K562 (cell line): ENCODE data around the gene ETV3L. TPM values are rescaled to one million over a fixed set of nuclear protein-coding genes. Genes with fewer than 3 reads are reported as not detected.
A peak's percentile ranks its signal among the peaks of the same experiment; 100 is the strongest.

Source experiments
- ATAC-seq: fragments of 200-7000 bp; cut with Tn5 transposase; 3 replicates; pipeline ENCODE4 v1.9.1; 2020; ENCODE audit warnings: moderate library complexity
- BruUV-seq: library from RNA; stranded (reverse); fragments of 400-500 nt; replicated peaks from 2 replicates; lab custom pipeline; 2021; lab: Mats Ljungman, UMichigan
- CTCF ChIA-PET: fragments of 300-600 bp; formaldehyde crosslinking; extraction: SDS; loops from one replicate; lab custom pipeline; 2021; ENCODE audit warnings: low intra/inter-chr PET ratio; lab: Yijun Ruan, JAX
- POLR2A ChIA-PET: fragments of 300-600, 350-650 bp; sonication (Branson Sonifier 250); formaldehyde crosslinking; extraction: SDS; loops from one replicate; lab custom pipeline; 2021; ENCODE audit warnings: antibody characterized with exemption, inconsistent platforms; lab: Yijun Ruan, JAX
- DNase-seq, 4 experiments: peaks; one replicate each; pipeline versions ENCODE4 v3.0.0 to v3.0.0-alpha.2; 2011 to 2018; ENCODE audit warnings: low spot score in 3 of 4, mixed read lengths in 3 of 4; ENCODE audit errors: extremely low read depth in 1 of 4
- FAIRE-seq: peaks from 2 replicates; lab custom pipeline; 2011; peaks lifted over from hg19 to GRCh38; lab: Jason Lieb, UNC
- H2AFZ ChIP-seq: 2 replicates; pipeline ENCODE4 v1.6.0; 2011; ENCODE audit warnings: low read depth, low read length, control low read depth, inconsistent platforms
- H3K27ac ChIP-seq: fragments of 200-600 bp; 3 replicates; pipeline ENCODE4 v1.8.0; 2011; ENCODE audit warnings: low read depth, mild to moderate bottlenecking, control low read depth, inconsistent platforms, low read length, moderate library complexity, mixed read lengths; ENCODE audit errors: extremely low read depth
- H3K27me3 ChIP-seq, 2 experiments: fragments of 300-600 bp in 1 of 2; 2 replicates in 1 of 2; 3 replicates in 1 of 2; pipeline versions ENCODE4 v1.6.0 to v1.8.0; 2011; ENCODE audit warnings: inconsistent platforms in 2 of 2, low read length in 2 of 2, mild to moderate bottlenecking in 1 of 2, mixed read lengths in 1 of 2, moderate library complexity in 1 of 2; ENCODE audit not compliant: control insufficient read depth in 2 of 2, insufficient read depth in 2 of 2
- H3K36me3 ChIP-seq: fragments of 300-600 bp; 3 replicates; pipeline ENCODE4 v1.8.0; 2011; ENCODE audit warnings: mild to moderate bottlenecking, low read length, inconsistent platforms; ENCODE audit not compliant: control insufficient read depth, insufficient read depth
- H3K4me1 ChIP-seq, 2 experiments: fragments of 200-600 bp in 1 of 2; replicated peaks in 1 of 2; 2 replicates in 1 of 2; 3 replicates in 1 of 2; pipeline versions ENCODE4 v1.5.1 to v1.8.0; 2011; ENCODE audit warnings: inconsistent platforms in 2 of 2, low read length in 2 of 2, mild to moderate bottlenecking in 1 of 2, mixed read lengths in 1 of 2, moderate library complexity in 1 of 2; ENCODE audit not compliant: control insufficient read depth in 2 of 2, insufficient read depth in 2 of 2
- H3K4me2 ChIP-seq: 2 replicates; pipeline ENCODE4 v1.6.1; 2011; ENCODE audit warnings: low read length, control low read depth, inconsistent platforms, mixed read lengths; ENCODE audit not compliant: insufficient read depth
- H3K4me3 ChIP-seq: fragments of 200-600 bp; sonication (generic), shearing (Covaris generic); 2 replicates; pipeline ENCODE4 v1.5.1; 2016; ENCODE audit warnings: control low read depth, inconsistent platforms
- H3K79me2 ChIP-seq: fragments of 200-600 bp; 3 replicates; pipeline ENCODE4 v1.8.0; 2011; ENCODE audit warnings: low read length, inconsistent platforms; ENCODE audit not compliant: control insufficient read depth, insufficient read depth
- H3K9ac ChIP-seq, 2 experiments: 2 replicates each; pipeline versions ENCODE4 v1.6.0 to v1.6.1; 2011; ENCODE audit warnings: low read depth in 2 of 2, low read length in 2 of 2, control low read depth in 1 of 2, inconsistent platforms in 1 of 2, mild to moderate bottlenecking in 1 of 2, mixed read lengths in 1 of 2; ENCODE audit not compliant: insufficient read depth in 1 of 2
- H3K9me1 ChIP-seq: one replicate; pipeline ENCODE4 v1.6.0; 2011; ENCODE audit warnings: inconsistent platforms, mild to moderate bottlenecking, low read length, moderate library complexity; ENCODE audit not compliant: control insufficient read depth, insufficient read depth
- H3K9me3 ChIP-seq: replicated peaks from 2 replicates; pipeline ENCODE4 v1.5.1; 2011; ENCODE audit warnings: low read depth, low read length, inconsistent platforms; ENCODE audit not compliant: control insufficient read depth, insufficient read depth
- H4K20me1 ChIP-seq: replicated peaks from 2 replicates; pipeline ENCODE4 v1.6.1; 2011; ENCODE audit warnings: low read length, inconsistent platforms, mixed read lengths; ENCODE audit not compliant: control insufficient read depth, insufficient read depth
- ZBTB9 ChIP-seq: fragments of 450-650 bp; formaldehyde crosslinking; IDR thresholded peaks from 2 replicates; pipeline ENCODE4 v1.4.0; 2020; ENCODE audit warnings: mild to moderate bottlenecking, moderate library complexity
- ZNF263 ChIP-seq: sonication (generic); formaldehyde crosslinking; IDR thresholded peaks from 2 replicates; pipeline ENCODE4 v1.8.0; 2022; ENCODE audit warnings: mild to moderate bottlenecking, missing genetic modification reagents, borderline replicate concordance
- WGBS: fragments of 100-300 bp; shearing (Covaris generic); methylation state at CpG from one replicate; pipeline ENCODE4 v1.1.6; 2016; ENCODE audit warnings: low coverage, mixed read lengths; ENCODE audit not compliant: insufficient coverage; ENCODE audit errors: missing lambda C conversion rate; 5-methylcytosine and 5-hydroxymethylcytosine counted together
- in situ Hi-C: fragments of 300-500 bp; cut with MboI; formaldehyde crosslinking; loops from 4 replicates; pipeline ENCODE4 v1.15.0; 2018; ENCODE audit warnings: inconsistent platforms, mixed read lengths
- intact Hi-C: fragments of 100-400 bp; cut with micrococcal nuclease; formaldehyde crosslinking; loops from 2 replicates; pipeline ENCODE4 v1.14.2; 2022
- polyA plus RNA-seq, 8 experiments: library from polyadenylated mRNA; depleted of rRNA in 4 of 8; stranded (reverse) in 5 of 8; unstranded in 3 of 8; fragments of >200 nt; fragmentation: Nextera tagmentation in 2 of 8; fragmentation: Illumina TruSeq in 1 of 8; extraction: Ambion mirVana in 2 of 8; extraction: Trizol in 1 of 8; gene quantifications; 2 replicates each; pipeline versions ENCODE4 v1.2.1 to v1.2.3, GENCODE V29; 2011 to 2014; ENCODE audit warnings: inconsistent platforms in 1 of 8, missing spikeins in 1 of 8
- total RNA-seq, 7 experiments: library from RNA; depleted of rRNA in 6 of 7; stranded (reverse); fragments of >200 nt in 6 of 7; fragmentation: Illumina TruSeq in 2 of 7; extraction: Trizol in 2 of 7; gene quantifications; 2 replicates each; pipeline versions ENCODE4 v1.2.1 to v1.2.3, GENCODE V29; 2011 to 2021; ENCODE audit warnings: low replicate concordance in 1 of 7

Gene ETV3L
- total and polyA plus RNA-seq, 9 of the 15 experiments (the other 6 are each of a cell fraction or from before 2014, with no cell fraction given) = not detected

- no peak for TF ChIP-seq ZBTB9 (CRISPR knock-in tag)
- no peaks in the 10 kb centered on the region for H3K27me3 ChIP-seq
- BruUV-seq = no TSS peak
- no peak overlapping the region for H3K4me3 ChIP-seq
- CTCF ChIA-PET = interaction anchor here (1.1 to 5.9 kb wide), 2 partner anchors 66 to 398 kb away, joined by 5 to 133 read pairs; no protein-coding TSS in a partner anchor
- in situ Hi-C loops = loop anchor here (10.0 kb wide), 1 partner anchor 404 kb away; no protein-coding TSS in a partner anchor
- DNase-seq (no peak), ATAC-seq (no peak), FAIRE-seq (no peak)
- H2AFZ ChIP-seq = 0 out of 2 replicates have a peak overlapping the region, but pooled peaks have one; percentile 10
- no peaks in the 10 kb centered on the region; the same call in 1 of the 2 replicates for H4K20me1 ChIP-seq
- peaks cover 2 to 4% of the 10 kb centered on the region in 2 experiments; a peak in 2 of 5 replicates for H3K4me1 ChIP-seq
- POLR2A ChIA-PET = interaction anchor here (0.5 to 2.1 kb wide), 11 partner anchors 8 to 415 kb away, joined by 3 to 14 read pairs (median 5); partner anchors contain the start of gene ETV3L
- no peak overlapping the region for H3K4me2 ChIP-seq
- H3K9me1 ChIP-seq = no peaks in the 10 kb centered on the region
- 8% methylated on average over 3 of the region's 3 CpGs for WGBS
- H3K27ac ChIP-seq = no peak overlapping the region
- H3K9me3 ChIP-seq = no peaks in the 10 kb centered on the region
- H3K9ac ChIP-seq = no peak overlapping the region
- no peaks in the 10 kb centered on the region for H3K79me2 ChIP-seq
- intact Hi-C loops = loop anchor here (1.0 to 10.0 kb wide), 2 partner anchors 66 to 404 kb away; no protein-coding TSS in a partner anchor
- H3K36me3 ChIP-seq = no peaks in the 10 kb centered on the region
Measured at GRCh38 chr1:157090771-157091170, 8.8 kb downstream of the ETV3L start.

DNA sequence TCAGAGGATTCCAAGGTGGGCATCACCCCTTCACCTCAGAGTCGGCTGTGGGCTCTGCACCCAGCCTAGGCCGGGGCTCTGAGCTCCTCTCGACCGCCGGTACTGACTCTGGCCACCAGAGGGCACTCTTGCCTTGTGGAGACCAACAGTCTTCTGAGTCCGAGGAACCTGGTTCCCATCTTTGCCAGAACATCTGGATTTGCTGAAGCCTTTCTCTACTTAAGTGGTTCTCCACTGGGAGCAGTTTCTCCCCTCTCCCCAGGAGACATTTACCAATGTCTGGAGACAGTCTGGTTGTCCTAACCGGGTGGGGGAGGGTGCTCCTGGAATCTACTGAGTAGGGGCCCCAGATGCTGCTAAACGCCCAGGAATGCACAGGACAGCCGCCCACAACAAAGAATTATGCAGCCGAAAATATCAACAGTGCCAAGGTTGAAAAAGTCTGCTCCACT lies 9.4 kb downstream of the ETV3L start:
- H3K36me3 ChIP-seq = no peaks in the 10 kb centered on the region
- H3K4me3 ChIP-seq = no peak overlapping the region
- in situ Hi-C loops (loop anchor here (10.0 kb wide), 1 partner anchor 405 kb away; no protein-coding TSS in a partner anchor), intact Hi-C loops (loop anchor here (1.0 to 10.0 kb wide), 2 partner anchors 66 to 405 kb away; no protein-coding TSS in a partner anchor)
- H3K27ac ChIP-seq = no peak overlapping the region
- no peaks in the 10 kb centered on the region for H3K9me3 ChIP-seq
- no peaks in the 10 kb centered on the region; the same call in 1 of the 2 replicates for H4K20me1 ChIP-seq
- H3K9ac ChIP-seq = no peak overlapping the region
- no peaks in the 10 kb centered on the region for H3K27me3 ChIP-seq
- no TSS peak for BruUV-seq
- ChIA-PET POLR2A (interaction anchor here (0.5 to 2.1 kb wide), 14 partner anchors 9 to 415 kb away, joined by 3 to 14 read pairs (median 4); partner anchors contain the start of gene ETV3L), CTCF (interaction anchor here (1.1 to 5.9 kb wide), 2 partner anchors 67 to 399 kb away, joined by 5 to 133 read pairs; no protein-coding TSS in a partner anchor)
- 6% methylated on average over 10 of the region's 10 CpGs for WGBS
- FAIRE-seq = peak; percentile 95
- peaks cover 2 to 4% of the 10 kb centered on the region in 2 experiments; a peak in 2 of 5 replicates for H3K4me1 ChIP-seq
- DNase-seq = peak; percentile 81 to 88 (median 87)
- 0 out of 2 replicates have a peak overlapping the region, but pooled peaks have one; percentile 10 for H2AFZ ChIP-seq
- no peaks in the 10 kb centered on the region for H3K79me2 ChIP-seq
- ATAC-seq = peak; percentile 96
- no peak overlapping the region for H3K4me2 ChIP-seq
- H3K9me1 ChIP-seq = no peaks in the 10 kb centered on the region
- peak; percentile 35; the same call in 1 of the 2 replicates for TF ChIP-seq ZNF263 (CRISPR knock-in tag)
